ENCODE results near the gene SNAP29. TPM values are rescaled to one million over a fixed set of nuclear protein-coding genes. Genes with fewer than 3 reads are reported as not detected.
"Not testable (repeated sequence)": the region's sequence is repeated elsewhere in the genome, so short reads cannot be mapped to it uniquely, and the experiment has no call there.

Gene SNAP29
- total and polyA plus RNA-seq, 8 donors, result 6.6 to 16.1 (median 11.7) TPM

- WGBS, 2 donors, result 98 to 100% methylated on average over 1 of the region's 1 CpG
- Histone ChIP-seq H3K4me1 (no peaks in the 10 kb centered on the region), H3K27me3 (no peaks in the 10 kb centered on the region), H3K4me3 (no peak overlapping the region), H3K9me3 (no peaks in the 10 kb centered on the region), H3K27ac (no peak overlapping the region), H3K36me3 (peaks cover 0 to 12% (median 0%) of the 10 kb centered on the region in 3 donors)
- intact Hi-C loops (cut with DNase I), result no loop called here
- FAIRE-seq, result no peak
- no peak for DNase-seq
- no peak for TF ChIP-seq CTCF (IDR thresholded peaks at IDR 0.05)
- ATAC-seq, result no peak
These were observed 35.5 kb upstream of the SNAP29 start for GRCh38 chr22:20823264-20823663.

GRCh38 chr22:20825216-20825615, 33.6 kb upstream of the SNAP29 start:
- H3K36me3 ChIP-seq; H3K27ac ChIP-seq; H3K4me1 ChIP-seq; H3K4me3 ChIP-seq; H3K9me3 ChIP-seq; FAIRE-seq; ATAC-seq; H3K27me3 ChIP-seq; DNase-seq; intact Hi-C loops (cut with DNase I): not testable (repeated sequence)
- WGBS, 2 donors, result 94 to 99% methylated on average over 4 of the region's 4 CpGs

GRCh38 chr22:20825624-20826023, 33.2 kb upstream of the SNAP29 start:
- no peak for FAIRE-seq

GRCh38 chr22:20826373-20827152, 32.2 kb upstream of the SNAP29 start:
- H3K27ac ChIP-seq; H3K4me1 ChIP-seq; FAIRE-seq; H3K9me3 ChIP-seq; H3K27me3 ChIP-seq; H3K36me3 ChIP-seq; intact Hi-C loops (cut with DNase I); ATAC-seq; H3K4me3 ChIP-seq; DNase-seq: not testable (repeated sequence)
- 78 to 80% methylated on average over 5 of the region's 5 CpGs for WGBS, 2 donors

More at GRCh38 chr22:20825624-20826023, 33.2 kb upstream of the SNAP29 start:
- H3K27ac ChIP-seq, result no peak overlapping the region
- no peak overlapping the region for H3K4me3 ChIP-seq
- ATAC-seq (no peak), DNase-seq (no peak)
- intact Hi-C loops (cut with DNase I), result no loop called here
- no peaks in the 10 kb centered on the region for H3K9me3 ChIP-seq
- no peaks in the 10 kb centered on the region for H3K27me3 ChIP-seq
- 93 to 94% methylated on average over 6 of the region's 6 CpGs for WGBS, 2 donors
- H3K36me3 ChIP-seq, result no peaks in the 10 kb centered on the region
- no peaks in the 10 kb centered on the region for H3K4me1 ChIP-seq
- no peak for TF ChIP-seq CTCF (IDR thresholded peaks at IDR 0.05)

- no peaks in the 10 kb centered on the region for H3K27me3 ChIP-seq
- 91 to 93% methylated on average over 3 of the region's 3 CpGs for WGBS, 2 donors
- H3K27ac ChIP-seq, result no peak overlapping the region
- no peaks in the 10 kb centered on the region for H3K4me1 ChIP-seq
- no peak overlapping the region for H3K4me3 ChIP-seq
- no peaks in the 10 kb centered on the region for H3K9me3 ChIP-seq
- no peak for FAIRE-seq
- ATAC-seq, result no peak
- peaks cover 0 to 3% (median 0%) of the 10 kb centered on the region in 3 donors for H3K36me3 ChIP-seq
- DNase-seq, result no peak
- intact Hi-C loops (cut with DNase I), result no loop called here
- no peak for TF ChIP-seq CTCF (IDR thresholded peaks at IDR 0.05)
These were observed 29.2 kb upstream of the SNAP29 start for GRCh38 chr22:20829491-20830134.

- H3K9me3 ChIP-seq, result no peaks in the 10 kb centered on the region
- no peak overlapping the region for H3K27ac ChIP-seq
- 96 to 99% methylated on average over 6 of the region's 6 CpGs for WGBS, 2 donors
- intact Hi-C loops (cut with DNase I), result no loop called here
- FAIRE-seq (no peak), ATAC-seq (no peak), DNase-seq (no peak)
- no peak for TF ChIP-seq CTCF (IDR thresholded peaks at IDR 0.05)
- no peaks in the 10 kb centered on the region for H3K4me1 ChIP-seq
- peaks cover 0 to 3% (median 0%) of the 10 kb centered on the region in 3 donors for H3K36me3 ChIP-seq
- no peaks in the 10 kb centered on the region for H3K27me3 ChIP-seq
- H3K4me3 ChIP-seq, result no peak overlapping the region
These were observed 25.6 kb upstream of the SNAP29 start for GRCh38 chr22:20833225-20833665.

Data from pancreas (tissue), 10 donors.